DMS79 (cell line): ENCODE measurements around the gene RNU11.
"Not testable (repeated sequence)": the region's sequence is repeated elsewhere in the genome, so short reads cannot be mapped to it uniquely, and the experiment has no call there.

Experiments
- DNase-seq: peaks from one replicate; lab custom pipeline; 2025; lab: John Stamatoyannopoulos, UW

Gene RNU11

DNA sequence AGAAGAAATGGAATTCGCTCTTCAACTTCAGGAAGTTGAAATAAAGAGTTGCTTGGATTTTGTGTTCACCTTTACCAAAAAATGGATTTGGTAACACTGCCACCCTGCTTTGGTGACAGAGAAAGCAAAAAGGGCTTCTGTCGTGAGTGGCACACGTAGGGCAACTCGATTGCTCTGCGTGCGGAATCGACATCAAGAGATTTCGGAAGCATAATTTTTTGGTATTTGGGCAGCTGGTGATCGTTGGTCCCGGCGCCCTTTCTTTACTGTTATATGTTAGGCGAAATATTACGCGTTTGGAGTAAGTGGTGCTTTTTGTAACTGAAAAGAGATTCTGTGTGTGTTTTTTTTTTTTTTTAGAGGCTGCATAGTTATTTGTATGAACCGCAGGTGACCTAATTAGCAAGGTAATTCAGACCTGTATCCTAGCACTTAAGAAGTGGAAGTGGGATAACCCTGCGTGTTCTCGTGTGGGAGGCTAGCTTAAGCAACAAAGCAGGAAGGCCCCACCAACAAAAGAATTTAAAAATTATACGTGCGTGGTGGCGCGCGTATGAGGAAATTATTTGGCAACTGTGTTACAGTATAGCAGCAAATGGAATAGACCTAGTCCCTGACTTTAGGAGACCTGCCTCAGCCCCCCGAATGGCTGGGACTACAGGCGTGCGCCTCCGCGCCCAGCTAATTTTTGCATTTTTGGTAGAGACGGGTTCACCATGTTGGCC is at the start of gene RNU11:
RNU11 (plus strand) TSS at position 127 of the 725 bp plus-strand sequence.
- DNase-seq: peak; percentile 100

DNA sequence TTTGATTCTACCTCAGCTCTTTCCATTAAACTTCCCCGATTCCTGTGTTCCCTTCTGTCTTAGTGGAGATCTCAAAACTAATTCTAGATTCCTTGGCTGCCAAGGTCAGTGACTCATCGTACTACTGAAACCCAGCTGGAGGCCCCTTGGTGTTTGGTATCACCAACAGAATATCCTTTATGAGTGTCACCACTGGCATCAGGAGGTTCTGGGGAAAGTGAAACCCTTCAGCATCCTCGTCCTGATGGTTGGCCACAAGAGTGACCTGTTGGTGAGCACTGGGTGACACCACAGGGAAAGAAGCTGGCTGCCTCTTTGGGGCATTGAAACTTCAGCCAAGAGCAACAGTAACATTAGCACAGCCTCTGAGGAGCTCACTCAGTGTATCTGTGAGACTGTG is 46.7 kb upstream of the RNU11 start:
- no peak for DNase-seq

DNA sequence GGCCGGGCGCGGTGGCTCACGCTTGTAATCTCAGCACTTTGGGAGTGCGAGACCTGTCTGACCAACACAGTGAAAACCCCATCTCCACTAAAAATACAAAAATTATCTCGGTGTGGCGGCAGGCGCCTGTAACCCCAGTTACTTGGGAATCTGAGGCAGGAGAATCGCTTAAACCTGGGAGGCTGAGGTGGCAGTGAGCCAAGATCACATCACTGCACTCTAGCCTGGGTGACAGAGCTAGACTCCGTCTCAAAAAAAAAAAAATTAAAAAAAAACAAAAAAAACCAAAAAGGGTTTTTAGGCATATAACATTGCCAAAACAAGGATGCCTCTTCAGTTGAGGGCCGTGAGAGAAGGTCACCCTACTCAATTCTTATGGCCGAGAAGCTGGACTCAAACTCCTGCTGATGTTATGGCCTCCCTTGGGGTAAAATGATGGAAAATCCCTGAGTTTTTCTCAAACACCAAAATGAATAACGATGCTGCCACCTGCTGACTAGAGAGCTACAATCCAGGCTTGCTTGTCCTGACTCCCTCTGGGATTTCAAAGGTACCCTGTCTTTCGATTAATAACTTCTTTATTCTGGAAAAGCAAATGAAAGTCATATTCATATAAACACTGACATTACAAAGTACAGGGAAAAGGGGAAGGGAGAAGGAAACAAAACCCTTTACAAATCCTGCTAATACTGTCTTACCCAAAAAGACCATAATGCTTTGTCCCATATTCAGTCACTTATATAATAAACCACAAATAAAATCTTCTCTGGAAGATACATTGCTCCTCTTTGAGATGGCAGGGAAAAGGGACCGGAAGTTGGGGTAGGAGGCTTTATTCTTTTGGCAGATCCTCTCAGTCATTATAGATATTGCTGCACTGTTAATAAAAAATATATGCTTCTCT is 45.6 kb upstream of the RNU11 start:
- DNase-seq: peak; percentile 10

DNA sequence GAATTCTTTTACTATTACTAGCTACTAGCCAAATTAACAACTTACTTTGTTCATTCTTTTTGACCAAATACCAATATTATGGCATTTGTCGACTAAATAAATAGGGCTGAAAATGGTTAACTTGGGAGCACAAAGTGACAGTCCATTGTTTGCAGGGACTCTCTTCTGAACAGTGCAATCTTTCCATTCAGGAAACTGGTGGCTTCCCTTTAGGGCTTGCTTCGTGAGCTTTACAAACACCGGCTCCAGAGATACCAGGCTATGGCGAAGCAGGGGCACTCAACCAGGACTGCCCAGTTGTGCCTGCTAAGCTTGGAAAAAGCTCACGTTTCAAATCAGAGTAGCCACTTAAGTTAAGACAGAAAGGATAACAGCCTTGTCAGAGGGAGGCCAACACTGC is 44.0 kb upstream of the RNU11 start:
- DNase-seq: no peak

DNA sequence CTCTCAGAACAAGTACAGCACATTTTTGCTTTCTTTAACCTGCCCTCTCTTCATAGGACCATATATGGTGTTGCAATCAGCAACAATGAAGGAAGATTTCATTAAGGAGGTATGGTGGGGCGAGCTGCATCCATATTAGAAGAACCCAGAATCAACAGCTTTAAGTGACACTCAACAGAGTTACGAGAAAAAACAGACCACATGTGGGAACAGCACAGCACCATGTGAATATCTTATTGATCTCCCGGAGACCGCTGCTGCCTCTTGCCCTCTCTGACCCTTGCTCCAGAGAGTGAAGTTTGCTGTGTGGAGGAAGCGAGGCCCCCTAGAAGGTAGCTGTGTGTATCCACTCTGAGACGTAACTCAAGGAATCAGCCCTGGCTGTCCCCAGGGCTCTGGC is 43.4 kb upstream of the RNU11 start:
- DNase-seq: no peak

DNA sequence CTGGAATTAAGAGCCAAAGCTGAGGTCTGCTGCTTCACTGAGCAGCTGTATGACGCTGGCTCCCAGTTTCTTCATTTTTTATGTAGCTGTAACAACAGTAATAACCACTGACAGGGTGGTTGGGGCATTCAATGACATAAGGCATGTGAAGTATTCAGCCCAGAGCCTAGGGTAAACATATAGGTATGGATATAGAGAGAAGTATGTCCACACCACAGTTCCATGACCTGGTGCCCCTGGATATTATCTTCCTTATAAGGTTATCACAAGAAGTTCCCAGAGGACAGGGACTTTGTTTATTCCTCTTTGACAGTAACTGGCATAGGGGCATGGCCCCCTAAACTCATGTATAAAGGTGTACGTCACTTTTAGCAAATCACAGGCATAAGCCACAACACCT is 41.6 kb upstream of the RNU11 start:
- DNase-seq: no peak

DNA sequence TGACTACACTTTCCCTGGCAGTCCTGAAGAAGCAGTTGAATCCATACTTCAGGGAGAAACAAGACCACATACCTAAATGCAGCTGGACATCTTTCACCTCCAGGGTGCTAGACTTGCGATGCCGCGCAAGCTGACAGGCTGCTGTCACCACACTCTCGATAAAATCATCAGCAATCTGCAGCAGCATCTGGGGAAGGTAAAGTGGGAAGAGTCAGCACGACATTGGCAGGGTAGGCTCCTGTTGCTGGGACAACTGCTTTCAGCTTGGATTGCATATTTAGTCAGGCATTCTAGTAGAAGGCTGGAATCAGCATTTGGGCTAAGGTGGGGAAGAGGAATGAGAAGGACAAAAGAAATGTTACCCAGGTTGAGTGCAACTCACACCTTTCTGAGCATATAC is 35.2 kb upstream of the RNU11 start:
- no peak for DNase-seq

DNA sequence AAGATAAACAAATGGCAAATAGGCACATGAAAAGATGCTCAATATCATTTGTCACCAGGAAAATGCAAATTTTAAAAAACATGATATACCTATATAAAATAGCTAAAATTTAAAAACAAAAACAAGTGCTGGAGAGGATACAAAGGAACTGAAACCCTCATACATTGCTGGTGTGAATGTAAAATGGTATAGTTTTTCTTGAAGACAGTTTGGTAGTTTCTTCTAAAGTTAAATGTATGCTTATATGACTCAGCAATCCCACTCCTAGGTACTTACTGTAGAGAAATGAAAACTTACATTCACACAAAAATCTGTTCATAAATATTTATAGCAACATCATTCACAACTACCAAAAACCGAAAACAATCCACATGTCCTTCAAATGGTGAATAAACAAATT is 16.7 kb upstream of the RNU11 start:
- no peak for DNase-seq

DNA sequence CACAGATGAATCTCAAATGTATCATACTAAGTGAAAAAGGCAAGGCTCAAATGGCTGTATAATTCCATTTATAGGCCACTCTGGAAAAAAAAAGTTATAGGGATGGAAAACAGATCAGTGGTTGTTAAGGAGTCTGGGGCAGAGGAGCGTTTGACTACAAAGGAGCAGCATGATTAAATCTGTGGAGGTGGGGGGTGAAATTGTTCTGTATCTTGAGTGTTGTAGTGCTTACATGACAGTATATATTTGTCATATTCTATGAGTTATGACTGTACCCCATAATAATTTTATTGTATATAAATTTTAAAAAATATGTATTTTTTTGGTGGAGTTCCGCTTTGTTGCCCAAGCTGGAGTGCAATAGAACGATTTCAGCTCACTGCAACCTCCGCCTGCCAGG is 15.8 kb upstream of the RNU11 start:
- no peak for DNase-seq

DNA sequence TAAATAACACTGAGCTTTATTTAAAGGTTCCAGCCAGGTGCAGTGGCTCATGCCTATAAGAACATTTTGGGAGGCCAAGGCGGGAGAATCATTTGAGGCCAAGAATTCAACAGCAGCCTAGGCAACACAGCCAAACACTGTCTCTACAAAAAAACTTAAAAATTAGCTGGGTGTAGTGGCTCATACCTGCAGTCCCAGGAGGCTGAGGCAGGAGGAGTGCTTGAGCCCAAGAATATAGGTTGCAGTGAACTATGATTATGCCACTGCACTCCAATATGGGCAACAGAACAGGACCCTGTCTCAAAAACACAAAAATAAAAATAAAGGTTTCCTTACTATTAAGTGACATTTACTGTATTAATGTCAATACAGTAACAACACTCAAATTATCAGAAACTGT is 7.6 kb upstream of the RNU11 start:
- no peak for DNase-seq

DNA sequence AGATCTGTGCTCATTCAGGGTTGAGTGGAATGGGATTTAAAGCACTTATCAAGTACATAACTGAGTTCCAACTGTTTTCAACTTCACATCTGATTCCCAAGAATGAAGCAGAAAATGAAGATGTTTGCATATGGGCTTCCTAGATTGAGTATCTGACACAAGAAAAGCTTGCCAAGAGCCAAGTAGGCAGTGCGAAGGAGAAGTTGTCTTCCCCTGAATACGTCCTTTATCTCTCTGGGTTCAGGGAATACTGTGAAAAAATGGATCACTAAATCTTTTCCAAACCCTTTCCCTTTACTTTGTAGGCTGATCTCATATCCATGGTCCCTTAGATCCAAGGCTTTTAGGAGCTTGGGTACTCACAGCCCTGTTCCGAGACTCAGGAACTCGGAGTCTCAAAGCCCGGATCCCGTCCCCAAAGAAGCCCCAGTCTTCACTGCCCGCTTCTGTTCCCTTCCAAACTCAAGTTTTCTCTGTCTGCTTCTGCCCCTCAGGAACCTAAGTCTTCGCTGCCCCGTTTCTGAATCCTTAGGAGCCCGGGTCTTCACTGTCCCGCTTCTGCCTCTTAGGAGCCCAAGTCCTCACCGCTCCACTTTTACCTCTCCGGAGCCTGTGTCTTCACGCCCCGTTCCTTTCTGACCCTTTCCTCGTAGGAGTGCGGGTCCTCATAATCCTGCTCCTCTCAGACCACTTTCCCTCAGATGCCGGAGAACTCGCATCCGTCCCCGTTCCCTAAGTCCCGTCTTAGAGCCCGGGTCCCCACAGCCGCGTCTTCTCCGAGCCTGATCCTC is 6.1 kb upstream of the RNU11 start:
- DNase-seq: no peak

DNA sequence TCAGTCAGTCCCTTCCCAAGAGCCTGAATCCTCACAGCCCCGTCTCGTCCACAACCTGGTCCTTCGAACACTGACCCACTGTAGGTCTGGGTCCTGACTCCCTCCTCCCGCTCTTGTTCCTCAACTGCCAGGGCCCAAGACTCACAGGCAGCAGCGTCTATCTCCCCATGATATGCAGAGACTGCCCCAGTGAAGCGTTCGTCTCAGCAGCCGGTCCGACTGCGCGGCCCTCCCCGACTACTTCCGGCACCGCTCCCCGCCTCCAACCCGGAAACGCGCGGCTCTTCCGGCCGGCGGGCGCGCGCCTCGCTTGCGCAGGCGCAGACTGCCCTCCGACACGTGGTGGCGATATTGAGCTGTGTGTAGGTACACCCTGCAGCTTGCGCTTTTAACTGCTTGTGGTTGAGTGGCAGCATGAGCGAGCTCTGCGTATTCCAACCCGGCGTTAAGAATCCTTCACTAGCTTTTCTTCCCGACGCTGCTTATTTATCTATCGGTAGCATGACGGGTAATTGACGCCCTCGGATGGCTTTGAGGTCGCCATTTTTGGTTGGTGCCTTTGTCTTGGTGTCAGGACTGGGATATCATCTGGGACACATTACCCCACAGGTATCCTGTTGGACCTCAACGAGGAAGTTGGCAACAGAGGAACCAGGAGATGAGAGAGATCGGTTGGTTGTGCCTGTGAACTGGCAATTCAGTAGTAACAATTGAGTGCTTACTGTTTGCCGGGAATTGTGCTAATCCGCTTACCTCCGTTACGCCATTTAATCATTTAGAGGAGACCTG is 5.4 kb upstream of the RNU11 start, which contains the start of gene TAF12:
TAF12 (minus strand) TSS at position 221 of the 789 bp plus-strand sequence. CDS start 20,986 bp downstream, outside the sequence.
- peak; percentile 88 for DNase-seq

DNA sequence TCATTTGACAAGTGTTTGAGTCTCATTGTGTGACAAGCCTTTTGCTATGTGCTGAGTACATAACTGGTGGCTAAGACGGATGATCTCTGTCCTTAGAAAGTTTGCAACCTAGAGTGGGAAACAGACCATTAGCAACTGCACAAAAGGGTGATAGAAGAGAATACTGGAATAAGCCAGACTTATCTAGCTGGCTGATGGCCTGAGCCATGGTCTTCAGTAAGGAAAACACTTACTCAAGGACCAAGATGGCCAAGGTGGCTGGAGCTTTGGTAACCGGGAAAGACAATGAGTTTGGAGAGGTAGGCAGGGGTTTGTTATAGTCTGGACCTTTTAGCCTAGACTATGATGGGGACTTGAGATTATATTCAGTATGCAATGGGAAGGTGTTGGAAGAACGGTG is 3.9 kb upstream of the RNU11 start:
- DNase-seq: no peak

DNA sequence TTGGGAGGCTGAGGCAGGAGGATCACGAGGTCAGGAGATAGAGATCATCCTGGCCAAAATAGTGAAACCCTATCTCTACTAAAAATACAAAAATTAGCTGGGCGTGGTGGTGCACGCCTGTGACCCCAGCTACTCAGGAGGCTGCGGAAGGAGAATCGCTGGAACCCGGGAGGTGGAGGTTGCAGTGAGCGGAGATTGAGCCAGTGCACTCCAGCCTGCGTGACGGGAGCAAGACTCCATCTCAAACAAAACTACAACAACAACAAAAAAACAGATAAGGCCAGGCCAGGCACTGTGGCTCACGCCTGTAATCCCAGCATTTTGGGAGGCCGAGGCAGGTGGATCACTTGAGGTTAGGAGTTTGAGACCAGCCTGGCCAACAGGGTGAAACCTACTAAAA is 3.0 kb upstream of the RNU11 start:
- not testable (repeated sequence) for DNase-seq

DNA sequence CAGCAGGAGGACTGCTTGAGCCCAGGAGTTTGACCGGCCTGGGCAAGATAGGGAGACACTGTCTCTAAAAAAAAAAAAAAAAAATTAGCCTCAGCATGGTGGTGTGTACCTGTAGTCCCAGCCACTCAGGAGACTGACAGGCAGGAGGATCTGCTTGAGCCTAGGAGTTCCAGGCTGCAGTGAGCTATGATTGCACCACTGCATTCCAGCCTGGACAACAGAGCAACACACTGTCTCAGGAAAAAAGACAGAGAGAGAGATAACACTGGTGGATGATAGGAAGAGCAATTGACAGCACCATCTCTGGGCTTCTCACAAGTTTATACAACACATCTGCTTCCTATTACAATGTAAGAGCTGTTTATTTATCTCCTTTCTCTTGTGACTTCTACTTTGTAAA is 2.4 kb upstream of the RNU11 start:
- no peak for DNase-seq

DNA sequence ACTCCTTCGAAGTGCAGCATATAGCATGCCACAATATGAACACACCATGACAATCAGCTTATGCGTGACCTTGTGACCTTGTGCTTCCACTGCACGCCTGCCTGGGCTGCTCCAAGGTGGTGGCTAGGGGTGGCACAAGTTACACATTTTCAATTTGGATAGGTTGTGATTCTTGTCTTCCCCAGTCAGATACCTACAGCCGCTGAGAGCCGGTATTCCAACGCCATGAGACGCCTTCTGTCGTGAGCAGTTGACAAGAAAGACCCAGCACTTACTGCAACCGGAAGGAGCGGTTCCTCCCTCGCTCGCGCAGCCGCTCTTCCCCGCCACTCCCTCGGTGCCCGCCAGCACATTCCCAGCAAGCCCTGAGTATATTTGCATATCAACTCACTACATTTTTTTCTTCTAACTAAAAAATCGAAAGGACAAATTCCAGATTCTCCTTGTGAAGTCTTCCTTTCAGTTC is 359 bp upstream of the RNU11 start:
- DNase-seq: peak; percentile 91

DNA sequence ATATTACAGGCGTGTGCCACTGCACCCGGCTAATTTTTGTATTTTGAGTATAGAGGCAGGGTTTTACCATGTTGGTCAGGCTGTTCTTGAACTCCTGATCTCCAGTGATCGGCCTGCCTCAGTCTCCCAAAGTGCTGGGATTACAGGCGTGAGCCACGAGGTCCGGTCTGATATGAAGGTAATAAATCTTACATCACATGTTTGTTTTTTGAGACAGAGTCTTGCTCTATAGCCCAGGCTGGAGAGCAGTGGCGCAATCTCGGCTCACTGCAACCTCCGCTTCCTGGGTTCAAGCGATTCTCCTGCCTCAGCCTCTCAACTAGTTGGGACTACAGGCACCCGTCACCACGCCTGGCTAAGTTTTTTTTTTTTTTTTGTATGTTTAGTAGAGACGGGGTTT is 4.7 kb downstream of the RNU11 start:
- DNase-seq: not testable (repeated sequence)

DNA sequence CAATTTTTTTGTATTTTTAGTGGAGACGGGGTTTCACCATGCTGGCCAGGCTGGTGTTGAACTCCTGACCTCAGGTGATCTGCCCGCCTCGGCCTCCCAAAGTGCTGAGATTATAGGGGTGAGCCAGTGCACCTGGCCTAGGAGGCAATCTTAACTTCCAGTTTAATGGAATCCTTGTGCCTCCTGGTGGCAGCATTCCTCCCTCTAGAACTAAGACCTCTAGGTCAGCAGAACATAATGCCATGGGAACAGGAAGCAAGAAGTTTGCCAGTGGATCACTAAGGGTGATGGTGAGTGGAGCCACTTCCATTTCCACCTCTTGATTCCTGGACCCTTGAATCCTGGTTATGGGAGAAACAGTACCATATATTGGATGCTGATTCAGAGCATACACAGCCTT is 5.5 kb downstream of the RNU11 start:
- DNase-seq: not testable (repeated sequence)

DNA sequence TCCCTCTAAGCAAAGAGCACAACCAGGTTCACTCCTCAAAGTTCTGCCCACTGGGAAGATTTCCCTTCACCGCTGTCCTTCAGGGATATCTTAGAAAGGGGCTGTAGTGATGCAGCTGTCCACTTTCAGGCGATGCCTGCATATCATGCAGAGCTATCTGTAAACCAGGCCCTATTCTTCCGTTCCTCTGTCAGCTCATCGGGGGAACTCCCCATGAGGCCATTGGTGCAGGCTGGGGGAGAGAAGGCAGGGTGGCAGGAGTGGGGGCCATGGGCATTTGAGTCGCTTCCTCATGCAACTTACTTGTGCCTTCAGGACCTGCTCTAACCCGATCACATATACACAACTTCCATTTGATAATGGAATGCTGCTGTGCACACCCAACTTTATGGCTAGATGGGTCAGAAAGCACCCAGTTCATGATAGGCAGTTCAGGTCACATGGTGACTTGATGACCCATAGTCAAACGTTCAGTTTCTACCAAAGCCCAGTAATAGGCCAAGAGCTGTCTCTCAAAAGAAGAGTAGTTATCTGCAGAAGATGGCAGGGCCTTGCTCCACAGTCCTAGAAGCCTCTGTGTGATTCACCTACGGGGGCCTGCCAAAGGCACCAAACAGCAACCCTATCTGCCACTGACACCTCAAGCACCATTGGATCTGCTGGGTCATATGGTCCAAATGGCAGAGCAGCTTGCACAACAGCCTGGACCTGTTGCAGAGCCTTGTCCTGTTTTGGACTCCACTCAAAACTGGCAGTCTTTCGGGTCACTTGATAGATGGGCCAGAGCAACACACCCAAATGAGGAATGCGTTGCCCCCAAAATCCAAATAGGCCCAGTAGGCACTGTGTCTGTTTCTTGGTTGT is 7.3 kb downstream of the RNU11 start:
- DNase-seq: not testable (repeated sequence)

DNA sequence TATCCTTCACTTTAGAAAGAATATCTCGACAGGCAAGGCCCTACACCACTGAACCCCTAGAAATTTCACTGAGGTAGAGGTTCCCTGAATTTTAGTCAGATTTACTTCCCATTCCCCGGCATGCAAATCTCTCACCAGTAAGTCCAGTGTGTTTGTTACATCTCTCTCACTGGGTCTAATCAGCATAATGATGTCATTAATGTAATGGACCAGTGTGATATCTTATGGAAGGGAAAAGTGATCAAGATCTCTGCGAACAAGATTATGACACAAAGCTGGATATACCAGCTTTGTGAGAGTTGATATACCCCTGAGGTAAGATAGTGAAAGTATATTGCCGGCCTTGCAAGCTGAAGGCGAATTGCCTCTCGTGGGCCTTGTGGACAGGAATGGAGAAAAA is 7.9 kb downstream of the RNU11 start:
- DNase-seq: no peak
